NT2/D1 (cell line): ENCODE data around the gene ATE1.

ENCODE experiments used
- SUZ12 ChIP-seq: IDR thresholded peaks from 2 replicates; pipeline ENCODE4 v1.6.1; 2011; ENCODE audit not compliant: insufficient read length, insufficient read depth; ENCODE audit errors: extremely low read depth
- ZNF274 ChIP-seq: IDR thresholded peaks from 2 replicates; pipeline ENCODE4 v1.6.1; 2011; ENCODE audit warnings: mild to moderate bottlenecking, low read depth, low read length

- TF ChIP-seq ZNF274 (no peak), SUZ12 (no peak)
These were observed 48.4 kb downstream of the ATE1 start for GRCh38 chr10:121879476-121879875.
